T-helper 2 cell treated with Interferon-gamma antibody and Interleukin-4, amounts not matched to agents 5 μg/mL and 100 μg/mL, for 36 hours (primary cell): ENCODE results near the gene PTPN9.

Experiments
- DNase-seq: peaks from one replicate; pipeline ENCODE4 v3.0.0; 2021; ENCODE audit warnings: low spot score
- H3K27ac Mint-ChIP-seq: one replicate; pipeline ENCODE4 v1.8.0; 2021; ENCODE audit warnings: mild to moderate bottlenecking, mixed read lengths
- H3K27me3 Mint-ChIP-seq: one replicate; pipeline ENCODE4 v1.8.0; 2021; ENCODE audit warnings: low read depth, mixed read lengths
- H3K36me3 Mint-ChIP-seq: one replicate; pipeline ENCODE4 v1.8.0; 2021; ENCODE audit warnings: low read depth, mixed read lengths
- H3K4me1 Mint-ChIP-seq: one replicate; pipeline ENCODE4 v1.8.0; 2021; ENCODE audit warnings: low read depth, mixed read lengths
- H3K4me3 Mint-ChIP-seq: one replicate; pipeline ENCODE4 v1.8.0; 2022; ENCODE audit warnings: mild to moderate bottlenecking, moderate library complexity, mixed read lengths
- H3K9me3 Mint-ChIP-seq: one replicate; pipeline ENCODE4 v1.8.0; 2021; ENCODE audit warnings: mixed read lengths

The PTPN9 gene

GRCh38 chr15:75468913-75469598 is 110.1 kb downstream of the PTPN9 start:
- H3K4me3 Mint-ChIP-seq, result no peak overlapping the region
- DNase-seq, result no peak
- no peaks in the 10 kb centered on the region for H3K27me3 Mint-ChIP-seq
- peaks cover 39% of the 10 kb centered on the region for H3K36me3 Mint-ChIP-seq
- peak overlapping the region; percentile 58 for H3K27ac Mint-ChIP-seq
- peaks cover 1% of the 10 kb centered on the region for H3K4me1 Mint-ChIP-seq
- no peaks in the 10 kb centered on the region for H3K9me3 Mint-ChIP-seq

GRCh38 chr15:75460646-75461045 is 118.5 kb downstream of the PTPN9 start:
- Mint-ChIP-seq H3K27me3 (no peaks in the 10 kb centered on the region), H3K4me3 (no peak overlapping the region), H3K27ac (no peak overlapping the region), H3K4me1 (peaks cover 9% of the 10 kb centered on the region), H3K36me3 (peaks cover 7% of the 10 kb centered on the region), H3K9me3 (no peaks in the 10 kb centered on the region)
- no peak for DNase-seq

GRCh38 chr15:75459581-75459980 is 119.5 kb downstream of the PTPN9 start:
- peaks cover 1% of the 10 kb centered on the region for H3K36me3 Mint-ChIP-seq
- H3K4me1 Mint-ChIP-seq, result peaks cover 8% of the 10 kb centered on the region
- no peak overlapping the region for H3K27ac Mint-ChIP-seq
- no peaks in the 10 kb centered on the region for H3K27me3 Mint-ChIP-seq
- DNase-seq, result no peak
- no peaks in the 10 kb centered on the region for H3K9me3 Mint-ChIP-seq
- H3K4me3 Mint-ChIP-seq, result no peak overlapping the region

- Mint-ChIP-seq H3K27me3 (no peaks in the 10 kb centered on the region), H3K27ac (no peak overlapping the region), H3K4me3 (peak overlapping the region; percentile 84), H3K4me1 (peaks cover 16% of the 10 kb centered on the region), H3K36me3 (peaks cover 3% of the 10 kb centered on the region), H3K9me3 (no peaks in the 10 kb centered on the region)
- DNase-seq, result no peak
Observed at GRCh38 chr15:75456710-75457109, 122.4 kb downstream of the PTPN9 start.

- H3K9me3 Mint-ChIP-seq, result no peaks in the 10 kb centered on the region
- H3K4me1 Mint-ChIP-seq, result peaks cover 16% of the 10 kb centered on the region
- peak overlapping the region; percentile 84 for H3K4me3 Mint-ChIP-seq
- no peaks in the 10 kb centered on the region for H3K27me3 Mint-ChIP-seq
- DNase-seq, result peak; percentile 63
- H3K27ac Mint-ChIP-seq, result peak overlapping the region; percentile 80
- H3K36me3 Mint-ChIP-seq, result peaks cover 3% of the 10 kb centered on the region
Observed at GRCh38 chr15:75455982-75456531, 123.1 kb downstream of the PTPN9 start.

- DNase-seq, result peak; percentile 85
- Mint-ChIP-seq H3K27me3 (no peaks in the 10 kb centered on the region), H3K27ac (peak overlapping the region; percentile 80), H3K4me1 (peaks cover 16% of the 10 kb centered on the region), H3K36me3 (peaks cover 3% of the 10 kb centered on the region), H3K9me3 (no peaks in the 10 kb centered on the region), H3K4me3 (peak overlapping the region; percentile 84)
Observed at GRCh38 chr15:75455424-75455981, 123.6 kb downstream of the PTPN9 start.

GRCh38 chr15:75454471-75455378 is 124.4 kb downstream of the PTPN9 start:
- H3K27me3 Mint-ChIP-seq, result no peaks in the 10 kb centered on the region
- DNase-seq, result peak; percentile 81
- peak overlapping the region; percentile 80 for H3K27ac Mint-ChIP-seq

GRCh38 chr15:75453703-75454470 is 125.2 kb downstream of the PTPN9 start:
- H3K9me3 Mint-ChIP-seq, result no peaks in the 10 kb centered on the region
- H3K36me3 Mint-ChIP-seq, result peaks cover 3% of the 10 kb centered on the region
- peak overlapping the region; percentile 95 for H3K4me3 Mint-ChIP-seq
- H3K27me3 Mint-ChIP-seq, result no peaks in the 10 kb centered on the region
- H3K27ac Mint-ChIP-seq, result peak overlapping the region; percentile 99
- H3K4me1 Mint-ChIP-seq, result peaks cover 20% of the 10 kb centered on the region
- peak; percentile 98 for DNase-seq

More at GRCh38 chr15:75454471-75455378, 124.4 kb downstream of the PTPN9 start:
- Mint-ChIP-seq H3K4me1 (peaks cover 16% of the 10 kb centered on the region), H3K9me3 (no peaks in the 10 kb centered on the region), H3K4me3 (peak overlapping the region; percentile 84), H3K36me3 (peaks cover 3% of the 10 kb centered on the region)

GRCh38 chr15:75452865-75453702 is 126.0 kb downstream of the PTPN9 start:
- Mint-ChIP-seq H3K27me3 (no peaks in the 10 kb centered on the region), H3K36me3 (peaks cover 3% of the 10 kb centered on the region), H3K27ac (peak overlapping the region; percentile 99), H3K4me1 (peaks cover 23% of the 10 kb centered on the region), H3K4me3 (peak overlapping the region; percentile 95), H3K9me3 (no peaks in the 10 kb centered on the region)
- DNase-seq, result peak; percentile 77

GRCh38 chr15:75452364-75452864 is 126.7 kb downstream of the PTPN9 start:
- peaks cover 26% of the 10 kb centered on the region for H3K4me1 Mint-ChIP-seq

GRCh38 chr15:75451674-75452363 is 127.3 kb downstream of the PTPN9 start, which contains the start of gene SIN3A:
SIN3A (minus strand) TSS chr15:75451690; CDS start chr15:75430375, 21,315 bp downstream.
- Mint-ChIP-seq H3K36me3 (peaks cover 8% of the 10 kb centered on the region), H3K9me3 (no peaks in the 10 kb centered on the region), H3K4me1 (peaks cover 32% of the 10 kb centered on the region), H3K27ac (peak within 1 kb of the TSS; percentile 99), H3K27me3 (no peaks in the 10 kb centered on the region), H3K4me3 (peak within 1 kb of the TSS; percentile 95)
- DNase-seq, result peak; percentile 98

More at GRCh38 chr15:75452364-75452864, 126.7 kb downstream of the PTPN9 start:
- Mint-ChIP-seq H3K9me3 (no peaks in the 10 kb centered on the region), H3K27me3 (no peaks in the 10 kb centered on the region), H3K36me3 (peaks cover 5% of the 10 kb centered on the region), H3K27ac (peak overlapping the region; percentile 99), H3K4me3 (peak overlapping the region; percentile 95)
- peak; percentile 83 for DNase-seq

GRCh38 chr15:75451202-75451673 is 127.9 kb downstream of the PTPN9 start:
- Mint-ChIP-seq H3K4me1 (peaks cover 31% of the 10 kb centered on the region), H3K27ac (peak overlapping the region; percentile 99), H3K36me3 (peaks cover 8% of the 10 kb centered on the region), H3K27me3 (no peaks in the 10 kb centered on the region), H3K4me3 (peak overlapping the region; percentile 95), H3K9me3 (no peaks in the 10 kb centered on the region)
- no peak for DNase-seq
